ENCODE data around the gene POLA1.

The POLA1 gene

DNA sequence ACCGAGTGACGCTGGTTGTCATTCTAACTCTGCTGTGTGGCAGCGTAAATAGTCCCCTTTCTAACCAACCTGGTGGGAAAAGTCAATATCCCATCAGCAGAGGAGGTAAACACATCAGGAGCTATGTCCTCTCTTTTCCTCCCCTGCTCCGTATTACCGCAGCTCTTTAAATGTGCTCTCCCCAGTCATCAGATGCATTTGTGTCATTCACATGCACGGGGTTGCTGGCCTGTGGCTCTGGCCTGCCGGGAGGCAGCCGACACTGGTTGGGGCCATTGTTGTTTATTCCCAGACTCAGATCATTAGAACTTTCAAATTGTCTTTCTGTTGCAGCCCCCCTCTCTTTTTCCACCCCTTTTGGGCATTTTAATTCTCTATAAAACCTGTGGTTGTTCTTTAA is 300.2 kb downstream of the POLA1 start:
- no peak overlapping the region for H3K4me3 ChIP-seq (ENCODE audit: control insufficient read depth, low read depth, low read length)
- TF ChIP-seq, protein P1, sequence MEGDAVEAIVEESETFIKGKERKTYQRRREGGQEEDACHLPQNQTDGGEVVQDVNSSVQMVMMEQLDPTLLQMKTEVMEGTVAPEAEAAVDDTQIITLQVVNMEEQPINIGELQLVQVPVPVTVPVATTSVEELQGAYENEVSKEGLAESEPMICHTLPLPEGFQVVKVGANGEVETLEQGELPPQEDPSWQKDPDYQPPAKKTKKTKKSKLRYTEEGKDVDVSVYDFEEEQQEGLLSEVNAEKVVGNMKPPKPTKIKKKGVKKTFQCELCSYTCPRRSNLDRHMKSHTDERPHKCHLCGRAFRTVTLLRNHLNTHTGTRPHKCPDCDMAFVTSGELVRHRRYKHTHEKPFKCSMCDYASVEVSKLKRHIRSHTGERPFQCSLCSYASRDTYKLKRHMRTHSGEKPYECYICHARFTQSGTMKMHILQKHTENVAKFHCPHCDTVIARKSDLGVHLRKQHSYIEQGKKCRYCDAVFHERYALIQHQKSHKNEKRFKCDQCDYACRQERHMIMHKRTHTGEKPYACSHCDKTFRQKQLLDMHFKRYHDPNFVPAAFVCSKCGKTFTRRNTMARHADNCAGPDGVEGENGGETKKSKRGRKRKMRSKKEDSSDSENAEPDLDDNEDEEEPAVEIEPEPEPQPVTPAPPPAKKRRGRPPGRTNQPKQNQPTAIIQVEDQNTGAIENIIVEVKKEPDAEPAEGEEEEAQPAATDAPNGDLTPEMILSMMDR (IDR thresholded peaks at IDR 0.05; ENCODE audit: control insufficient read depth, insufficient read depth, low read depth, low read length, missing control alignments): no peak
- no peak for DNase-seq (ENCODE audit: low read depth)

- H3K4me3 ChIP-seq (ENCODE audit: control insufficient read depth, low read depth, low read length): no peak overlapping the region
- TF ChIP-seq, protein P1 (IDR thresholded peaks at IDR 0.05; ENCODE audit: control insufficient read depth, insufficient read depth, low read depth, low read length, missing control alignments): no peak
- DNase-seq (ENCODE audit: low read depth): no peak
These were observed 302.5 kb downstream of the POLA1 start for GRCh38 chrX:24996096-24996709.

DNA sequence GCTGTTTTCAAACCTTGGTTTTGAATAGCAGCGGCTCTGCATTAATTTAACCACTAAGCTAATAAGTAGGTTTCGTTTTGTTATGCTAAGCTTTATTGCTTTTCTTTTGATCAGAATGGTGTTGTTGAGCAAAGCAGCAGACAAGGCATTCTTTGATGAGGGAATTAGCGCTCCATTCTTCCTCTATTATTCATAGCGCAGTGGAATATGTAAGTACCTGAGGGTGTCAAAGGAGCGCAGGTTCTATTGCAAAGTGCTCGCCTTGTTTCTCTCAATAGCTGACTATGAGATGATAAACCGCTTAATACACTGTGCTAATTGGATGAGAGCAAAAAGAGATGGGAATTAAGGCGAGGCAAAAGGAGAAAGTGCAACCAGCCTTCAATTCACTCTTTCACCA is 305.8 kb downstream of the POLA1 start:
- H3K4me3 ChIP-seq (ENCODE audit: control insufficient read depth, low read depth, low read length): no peak overlapping the region
- TF ChIP-seq, protein P1 (IDR thresholded peaks at IDR 0.05; ENCODE audit: control insufficient read depth, insufficient read depth, low read depth, low read length, missing control alignments): no peak
- no peak for DNase-seq (ENCODE audit: low read depth)

- TF ChIP-seq, protein P1 (IDR thresholded peaks at IDR 0.05; ENCODE audit: control insufficient read depth, insufficient read depth, low read depth, low read length, missing control alignments): no peak
- H3K4me3 ChIP-seq (ENCODE audit: control insufficient read depth, low read depth, low read length): no peak overlapping the region
- no peak for DNase-seq (ENCODE audit: low read depth)
These were observed 308.3 kb downstream of the POLA1 start for GRCh38 chrX:25001808-25002660.

GRCh38 chrX:25002661-25003020 is 308.9 kb downstream of the POLA1 start:
- H3K4me3 ChIP-seq (ENCODE audit: control insufficient read depth, low read depth, low read length): no peak overlapping the region; the same call in 1 of the 2 replicates
- TF ChIP-seq, protein P1 (IDR thresholded peaks at IDR 0.05; ENCODE audit: control insufficient read depth, insufficient read depth, low read depth, low read length, missing control alignments): no peak

GRCh38 chrX:25003066-25003849 is 309.5 kb downstream of the POLA1 start:
- TF ChIP-seq, protein P1 (IDR thresholded peaks at IDR 0.05; ENCODE audit: control insufficient read depth, insufficient read depth, low read depth, low read length, missing control alignments): no peak
- H3K4me3 ChIP-seq (ENCODE audit: control insufficient read depth, low read depth, low read length): no peak overlapping the region; the same call in 1 of the 2 replicates
- no peak for DNase-seq (ENCODE audit: low read depth)

More at GRCh38 chrX:25002661-25003020, 308.9 kb downstream of the POLA1 start:
- no peak for DNase-seq (ENCODE audit: low read depth)
